CD8-positive, alpha-beta memory T cell (primary cell): ENCODE results near the gene ZSCAN31. TPM values are rescaled to one million over a fixed set of nuclear protein-coding genes. Genes with fewer than 3 reads are reported as not detected.

Source experiments
- CTCF ChIA-PET: fragments of 350-600 bp; sonication (Branson Sonifier 250); formaldehyde crosslinking; loops from one replicate; lab custom pipeline; 2021; ENCODE audit warnings: antibody characterized with exemption; lab: Charles Lee
- POLR2A ChIA-PET: fragments of 350-600 bp; sonication (Branson Sonifier 250); formaldehyde crosslinking; loops from one replicate; lab custom pipeline; 2021; ENCODE audit warnings: antibody characterized with exemption; lab: Charles Lee
- DNase-seq, 5 donors: peaks; one replicate each; pipeline versions ENCODE4 v3.0.0 to v3.0.0-alpha.2; 2020 to 2022; ENCODE audit warnings: mixed read lengths in 1 of 5
- H3K27ac ChIP-seq: one replicate; pipeline ENCODE4 v1.7.0; 2013; ENCODE audit warnings: low read depth, mild to moderate bottlenecking, low read length, moderate library complexity
- H3K27me3 ChIP-seq: 2 replicates; pipeline ENCODE4 v1.7.0; 2013; ENCODE audit warnings: low read length, mild to moderate bottlenecking; ENCODE audit not compliant: insufficient read depth, poor library complexity, severe bottlenecking
- H3K36me3 ChIP-seq: 2 replicates; pipeline ENCODE4 v1.7.0; 2013; ENCODE audit warnings: mild to moderate bottlenecking, low read length, moderate library complexity; ENCODE audit not compliant: insufficient read depth
- H3K4me1 ChIP-seq: 2 replicates; pipeline ENCODE4 v1.7.0; 2013; ENCODE audit warnings: mild to moderate bottlenecking, low read length, moderate library complexity; ENCODE audit not compliant: insufficient read depth
- H3K4me3 ChIP-seq: 2 replicates; pipeline ENCODE4 v1.7.0; 2013; ENCODE audit warnings: mild to moderate bottlenecking, low read length
- H3K9me3 ChIP-seq: 2 replicates; pipeline ENCODE4 v1.7.0; 2013; ENCODE audit warnings: mild to moderate bottlenecking, low read length
- H3K27ac Mint-ChIP-seq, 8 donors: one replicate each; pipeline ENCODE4 v1.8.0; 2020 to 2021; ENCODE audit warnings: mixed read lengths in 8 of 8, mild to moderate bottlenecking in 6 of 8, inconsistent platforms in 3 of 8, moderate library complexity in 3 of 8
- H3K27me3 Mint-ChIP-seq, 2 donors: one replicate each; pipeline ENCODE4 v1.8.0; 2020 to 2021; ENCODE audit warnings: mixed read lengths in 2 of 2, mild to moderate bottlenecking in 1 of 2, moderate library complexity in 1 of 2
- H3K36me3 Mint-ChIP-seq, 3 donors: one replicate each; pipeline ENCODE4 v1.8.0; 2020 to 2021; ENCODE audit warnings: mixed read lengths in 3 of 3, inconsistent platforms in 1 of 3, mild to moderate bottlenecking in 1 of 3
- H3K4me1 Mint-ChIP-seq, 3 donors: one replicate each; pipeline ENCODE4 v1.8.0; 2020 to 2021; ENCODE audit warnings: mixed read lengths in 3 of 3, inconsistent platforms in 1 of 3, mild to moderate bottlenecking in 1 of 3
- H3K4me3 Mint-ChIP-seq, 7 donors: one replicate each; pipeline ENCODE4 v1.8.0; 2020 to 2021; ENCODE audit warnings: mixed read lengths in 7 of 7, mild to moderate bottlenecking in 6 of 7, moderate library complexity in 4 of 7, inconsistent platforms in 2 of 7
- H3K9me3 Mint-ChIP-seq, 5 donors: one replicate each; pipeline ENCODE4 v1.8.0; 2020 to 2022; ENCODE audit warnings: mixed read lengths in 5 of 5, mild to moderate bottlenecking in 3 of 5, moderate library complexity in 2 of 5, inconsistent platforms in 1 of 5
- polyA plus RNA-seq: library from polyadenylated mRNA; unstranded; fragments of 300-500 nt; fragmentation: Illumina TruSeq; gene quantifications from one replicate; pipeline ENCODE4 v1.2.3, GENCODE V29; 2021
- total RNA-seq, 2 experiments: library from RNA; stranded (reverse); gene quantifications; one replicate each; pipeline ENCODE4 v1.2.3, GENCODE V29; 2021

Gene ZSCAN31
- total RNA-seq = 1 to 10 TPM; 1.1 to 2.6 TPM
- 0.72 TPM for polyA plus RNA-seq

DNA sequence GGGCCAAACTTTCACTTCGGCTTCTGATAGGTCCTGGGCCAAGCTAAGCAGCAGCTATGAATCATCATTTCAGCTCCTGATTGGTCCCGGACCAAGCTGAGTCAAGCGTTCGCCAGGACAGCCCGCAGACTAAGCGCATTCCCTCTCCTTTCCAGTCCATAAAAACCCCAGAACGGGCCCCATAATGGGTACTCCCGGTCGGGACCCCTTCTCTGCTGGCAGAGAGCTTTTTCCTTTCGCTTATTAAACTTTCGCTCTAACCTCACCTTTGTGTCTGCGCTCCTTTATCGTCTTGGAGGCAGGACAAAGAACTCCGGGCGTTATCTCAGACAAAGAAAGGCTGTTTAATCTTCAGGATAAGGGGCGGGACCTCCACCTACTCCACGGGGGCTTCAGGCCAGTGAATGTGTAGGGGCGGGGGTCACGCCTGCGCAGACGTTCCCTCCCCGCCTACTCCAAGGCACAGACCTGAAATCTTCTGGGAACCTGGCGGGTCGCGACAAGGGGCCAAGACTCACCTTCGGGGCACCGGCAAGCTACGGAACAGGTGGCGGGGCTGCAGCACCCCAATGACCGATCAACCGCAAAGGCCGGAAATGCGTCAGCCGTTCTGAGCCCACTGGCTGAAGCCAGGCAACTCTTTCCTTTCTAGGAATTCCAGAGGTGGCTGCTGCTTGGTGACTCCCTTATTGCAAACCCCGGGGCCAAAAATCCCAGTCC, at the start of gene ZSCAN31:
Gene ZSCAN31, minus strand, starts transcription at position 585 of the 720 bp plus-strand sequence. CDS start 6,465 bp downstream, outside the sequence.
- Mint-ChIP-seq H3K9me3 (peaks cover 0 to 8% (median 3%) of the 10 kb centered on the region in 5 donors), H3K4me1 (peaks cover 1 to 8% (median 5%) of the 10 kb centered on the region in 3 donors), H3K36me3 (peaks cover 0 to 1% (median 0%) of the 10 kb centered on the region in 3 donors), H3K27me3 (peaks cover 0 to 3% of the 10 kb centered on the region in 2 donors), H3K27ac (no peak within 1 kb of the TSS), H3K4me3 (no peak within 1 kb of the TSS)
- CTCF ChIA-PET = interaction anchor here (0.9 to 1.5 kb wide), 5 partner anchors 14 to 439 kb away, joined by 3 to 11 read pairs (median 3); partner anchors contain the start of gene ZKSCAN3
- H3K4me3 ChIP-seq = peak within 1 kb of the TSS; percentile 80
- no peaks in the 10 kb centered on the region for H3K9me3 ChIP-seq
- peak; percentile 73 to 92 (median 79) for DNase-seq
- POLR2A ChIA-PET = interaction anchor here (0.6 to 2.1 kb wide), 11 partner anchors 14 to 524 kb away, joined by 3 to 14 read pairs (median 4); partner anchors contain the start of genes ZKSCAN4, ZKSCAN8 and ZSCAN26
- H3K27ac ChIP-seq = peak within 1 kb of the TSS; percentile 96
- H3K27me3 ChIP-seq = no peaks in the 10 kb centered on the region
- H3K4me1 ChIP-seq = peaks cover 21% of the 10 kb centered on the region
- no peaks in the 10 kb centered on the region for H3K36me3 ChIP-seq

DNA sequence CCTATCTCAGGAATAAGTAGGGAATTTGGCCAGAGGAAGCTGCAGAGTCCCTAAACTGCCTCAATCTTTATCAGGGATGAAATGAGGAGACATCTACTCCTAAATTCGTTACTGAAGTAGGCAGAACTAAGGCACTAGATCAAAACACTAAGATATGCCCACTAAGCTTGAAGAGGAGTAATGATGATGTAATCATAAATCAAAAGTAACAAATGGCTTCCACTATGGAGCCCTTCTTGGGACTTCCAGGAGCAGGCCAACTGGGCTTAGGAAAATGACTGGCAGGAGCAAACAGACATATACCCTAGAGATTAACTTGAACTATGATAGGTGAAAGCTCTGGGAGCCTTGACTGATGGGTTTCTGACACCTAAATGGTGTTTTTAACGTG, 48.2 kb upstream of the ZSCAN31 start:
- Mint-ChIP-seq H3K4me3 (no peak overlapping the region), H3K4me1 (peaks cover 10 to 39% (median 20%) of the 10 kb centered on the region in 3 donors), H3K9me3 (peaks cover 0 to 10% (median 5%) of the 10 kb centered on the region in 5 donors), H3K27me3 (no peaks in the 10 kb centered on the region), H3K36me3 (peaks cover 61 to 85% (median 64%) of the 10 kb centered on the region in 3 donors), H3K27ac (no peak overlapping the region)
- CTCF ChIA-PET = no interaction called here
- H3K4me1 ChIP-seq = no peaks in the 10 kb centered on the region
- H3K27me3 ChIP-seq = no peaks in the 10 kb centered on the region
- H3K4me3 ChIP-seq = no peak overlapping the region
- no peaks in the 10 kb centered on the region for H3K9me3 ChIP-seq
- DNase-seq = no peak
- peaks cover 34% of the 10 kb centered on the region for H3K36me3 ChIP-seq
- H3K27ac ChIP-seq = no peak overlapping the region
- POLR2A ChIA-PET = no interaction called here

DNA sequence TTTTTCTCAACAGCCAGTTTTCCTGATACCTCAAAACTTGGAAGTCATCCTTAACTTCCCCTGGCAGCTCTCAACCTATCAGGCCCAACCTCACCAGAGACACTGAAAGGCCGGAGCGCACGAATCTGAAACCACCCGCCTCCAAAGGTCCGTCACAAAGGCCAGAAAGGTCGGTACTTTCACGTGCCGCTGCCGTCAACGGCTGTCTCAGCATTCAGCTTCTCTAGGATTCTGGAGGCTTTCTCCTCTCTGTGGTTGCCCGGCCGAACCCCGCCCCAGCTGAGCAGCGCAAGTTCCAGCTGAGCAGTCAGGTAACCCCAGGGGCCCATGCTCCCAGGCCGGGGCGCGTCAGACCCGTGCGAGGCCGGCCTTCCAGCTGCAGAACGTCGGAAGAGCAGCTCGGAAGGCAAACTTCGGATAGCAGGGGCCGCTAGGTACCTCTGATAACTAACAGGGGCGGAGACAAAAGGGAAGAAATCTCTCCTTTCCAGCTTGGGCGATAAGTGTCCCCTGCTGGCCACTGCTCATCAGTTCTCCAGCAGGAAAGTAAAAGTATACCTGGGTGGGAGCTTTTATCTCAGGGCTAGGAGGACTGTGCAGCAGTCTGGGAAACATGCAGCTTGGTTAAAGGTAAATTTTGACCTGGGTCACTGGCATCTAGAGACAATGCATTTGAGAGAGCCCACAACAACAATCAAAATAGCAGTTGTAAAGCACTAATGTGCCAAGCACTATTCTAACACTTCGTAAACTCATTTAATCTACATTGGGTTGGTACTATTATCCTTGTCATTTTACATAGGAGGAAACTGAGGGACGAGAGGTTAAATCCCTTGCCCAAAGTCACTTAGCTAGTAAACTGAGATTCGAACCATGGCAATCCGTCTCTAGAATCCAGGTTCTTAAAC, 47.5 kb upstream of the ZSCAN31 start:
- no peaks in the 10 kb centered on the region for H3K27me3 ChIP-seq
- no peak overlapping the region for H3K27ac Mint-ChIP-seq
- peaks cover 27% of the 10 kb centered on the region for H3K36me3 ChIP-seq
- peak in 2 of 5 donors; percentile 15 to 22 for DNase-seq
- H3K4me3 Mint-ChIP-seq = peak overlapping the region in 2 of 7 donors; percentile 27 to 50
- no peaks in the 10 kb centered on the region for H3K4me1 ChIP-seq
- H3K36me3 Mint-ChIP-seq = peaks cover 58 to 80% (median 60%) of the 10 kb centered on the region in 3 donors
- no peak overlapping the region for H3K27ac ChIP-seq
- H3K9me3 Mint-ChIP-seq = peaks cover 0 to 10% (median 5%) of the 10 kb centered on the region in 5 donors
- H3K27me3 Mint-ChIP-seq = no peaks in the 10 kb centered on the region
- POLR2A ChIA-PET = no interaction called here
- peaks cover 9 to 36% (median 17%) of the 10 kb centered on the region in 3 donors for H3K4me1 Mint-ChIP-seq
- CTCF ChIA-PET = no interaction called here
- no peak overlapping the region for H3K4me3 ChIP-seq
- no peaks in the 10 kb centered on the region for H3K9me3 ChIP-seq

DNA sequence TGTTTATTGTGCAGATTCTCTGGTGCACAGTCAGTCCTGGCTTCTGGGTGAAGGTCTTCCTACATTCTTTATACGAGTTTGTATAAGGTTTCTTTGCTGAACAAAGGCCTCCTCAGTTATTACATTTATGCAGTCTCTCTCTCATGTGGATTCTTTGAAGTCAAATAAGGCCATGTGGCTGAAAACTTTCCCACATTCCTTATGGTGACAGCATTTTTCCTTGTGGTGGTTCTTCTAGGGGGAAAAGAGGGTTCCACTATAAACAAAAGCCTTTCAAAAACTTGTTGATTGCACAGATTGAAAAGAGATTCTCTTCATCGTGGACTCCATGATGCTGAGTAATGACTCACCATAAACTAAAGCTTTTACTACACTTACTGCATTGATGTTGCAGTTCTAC, 44.4 kb upstream of the ZSCAN31 start:
- H3K4me1 ChIP-seq = no peaks in the 10 kb centered on the region
- no peak overlapping the region for H3K27ac ChIP-seq
- CTCF ChIA-PET = no interaction called here
- H3K36me3 ChIP-seq = peaks cover 21% of the 10 kb centered on the region
- Mint-ChIP-seq H3K27me3 (no peaks in the 10 kb centered on the region), H3K4me1 (peaks cover 6 to 7% (median 7%) of the 10 kb centered on the region in 3 donors), H3K36me3 (peaks cover 44 to 67% (median 53%) of the 10 kb centered on the region in 3 donors), H3K4me3 (no peak overlapping the region), H3K27ac (no peak overlapping the region), H3K9me3 (peaks cover 0 to 13% (median 7%) of the 10 kb centered on the region in 5 donors)
- POLR2A ChIA-PET = no interaction called here
- no peaks in the 10 kb centered on the region for H3K9me3 ChIP-seq
- H3K4me3 ChIP-seq = no peak overlapping the region
- no peaks in the 10 kb centered on the region for H3K27me3 ChIP-seq
- no peak for DNase-seq

DNA sequence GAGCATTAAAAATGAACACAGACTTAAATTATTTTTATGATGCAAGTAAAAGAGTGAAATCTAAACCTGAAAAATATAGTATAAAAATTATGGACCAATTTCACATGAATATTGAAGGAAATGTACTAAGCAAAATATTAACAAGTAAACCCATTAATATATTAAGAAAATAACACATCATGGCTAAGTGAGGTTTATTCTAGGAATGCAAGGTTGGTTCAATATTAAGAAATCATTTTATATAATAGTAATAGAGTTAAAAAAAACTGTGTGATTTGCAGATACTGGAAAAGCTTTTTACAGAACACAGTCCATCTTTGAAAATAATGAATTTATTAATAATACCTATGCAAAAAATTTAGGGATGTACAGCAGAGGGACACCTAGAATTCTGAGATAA, 42.7 kb upstream of the ZSCAN31 start:
- H3K9me3 ChIP-seq = no peaks in the 10 kb centered on the region
- ChIA-PET POLR2A (no interaction called here), CTCF (no interaction called here)
- Mint-ChIP-seq H3K4me1 (peaks cover under 1 to 7% (median 5%) of the 10 kb centered on the region in 3 donors), H3K36me3 (peaks cover 38 to 52% (median 44%) of the 10 kb centered on the region in 3 donors), H3K27me3 (no peaks in the 10 kb centered on the region), H3K27ac (no peak overlapping the region), H3K4me3 (no peak overlapping the region), H3K9me3 (peaks cover 0 to 13% (median 7%) of the 10 kb centered on the region in 5 donors)
- no peak overlapping the region for H3K27ac ChIP-seq
- no peak overlapping the region for H3K4me3 ChIP-seq
- H3K36me3 ChIP-seq = peaks cover 21% of the 10 kb centered on the region
- no peak for DNase-seq
- no peaks in the 10 kb centered on the region for H3K4me1 ChIP-seq
- H3K27me3 ChIP-seq = no peaks in the 10 kb centered on the region

DNA sequence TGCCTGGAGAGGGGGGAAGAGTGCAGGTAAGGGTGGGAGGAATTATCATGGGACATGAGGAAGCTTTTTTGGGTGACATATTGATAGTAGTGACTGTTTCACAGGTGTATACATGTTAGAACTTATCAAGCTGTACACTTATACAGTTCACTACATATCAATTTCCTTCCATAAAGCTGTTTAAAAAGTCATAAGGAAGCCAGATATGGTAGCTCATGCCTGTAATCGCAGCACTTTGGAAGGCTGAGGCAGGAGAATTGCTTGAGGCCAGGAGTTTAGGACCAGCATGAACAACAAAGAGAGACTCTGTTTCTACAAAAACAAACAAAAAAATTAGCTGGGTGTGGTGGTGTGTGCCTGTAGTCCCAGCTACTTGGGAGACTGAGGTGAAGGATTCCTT, 41.9 kb upstream of the ZSCAN31 start:
- no peak overlapping the region for H3K27ac ChIP-seq
- Mint-ChIP-seq H3K9me3 (peaks cover 0 to 13% (median 7%) of the 10 kb centered on the region in 5 donors), H3K4me3 (no peak overlapping the region), H3K27me3 (no peaks in the 10 kb centered on the region), H3K27ac (no peak overlapping the region), H3K4me1 (peaks cover 0 to 7% (median 3%) of the 10 kb centered on the region in 3 donors), H3K36me3 (peaks cover 35 to 47% (median 42%) of the 10 kb centered on the region in 3 donors)
- POLR2A ChIA-PET = no interaction called here
- DNase-seq = no peak
- no peaks in the 10 kb centered on the region for H3K27me3 ChIP-seq
- peaks cover 21% of the 10 kb centered on the region for H3K36me3 ChIP-seq
- no peak overlapping the region for H3K4me3 ChIP-seq
- H3K4me1 ChIP-seq = no peaks in the 10 kb centered on the region
- CTCF ChIA-PET = no interaction called here
- no peaks in the 10 kb centered on the region for H3K9me3 ChIP-seq

DNA sequence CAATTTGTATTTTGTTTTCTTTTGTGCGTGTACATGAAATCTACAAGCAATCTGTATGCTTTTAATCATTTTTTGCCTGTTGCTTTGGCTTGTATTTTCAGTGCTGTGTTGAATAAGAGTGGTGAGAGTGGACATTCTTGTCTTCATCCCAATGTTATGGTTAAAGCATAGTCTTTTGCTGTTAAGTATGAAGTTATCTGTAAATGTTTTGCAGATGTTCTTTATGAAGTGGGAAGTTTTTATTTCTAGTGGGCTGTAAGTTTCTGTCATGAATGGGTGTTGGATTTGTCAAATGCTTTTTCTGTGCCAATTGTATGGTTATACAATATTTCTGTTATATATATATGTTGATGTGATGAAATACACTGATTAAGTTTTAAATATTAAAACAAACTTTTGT, 38.0 kb upstream of the ZSCAN31 start:
- Histone ChIP-seq H3K27ac (no peak overlapping the region), H3K4me1 (no peaks in the 10 kb centered on the region), H3K4me3 (no peak overlapping the region), H3K27me3 (no peaks in the 10 kb centered on the region), H3K36me3 (no peaks in the 10 kb centered on the region), H3K9me3 (no peaks in the 10 kb centered on the region)
- Mint-ChIP-seq H3K27me3 (no peaks in the 10 kb centered on the region), H3K27ac (no peak overlapping the region), H3K36me3 (peaks cover 8 to 14% (median 10%) of the 10 kb centered on the region in 3 donors), H3K4me1 (no peaks in the 10 kb centered on the region), H3K4me3 (no peak overlapping the region), H3K9me3 (peaks cover 0 to 5% (median 4%) of the 10 kb centered on the region in 5 donors)
- DNase-seq = no peak
- CTCF ChIA-PET = no interaction called here
- POLR2A ChIA-PET = no interaction called here
